ENCODE measurements around the gene PLEKHG3.
"Not testable (repeated sequence)": the region's sequence is repeated elsewhere in the genome, so short reads cannot be mapped to it uniquely, and the experiment has no call there.

The PLEKHG3 gene
- 33.3 to 50.0 reads per million in 2 donors for total RNA-seq

DNA sequence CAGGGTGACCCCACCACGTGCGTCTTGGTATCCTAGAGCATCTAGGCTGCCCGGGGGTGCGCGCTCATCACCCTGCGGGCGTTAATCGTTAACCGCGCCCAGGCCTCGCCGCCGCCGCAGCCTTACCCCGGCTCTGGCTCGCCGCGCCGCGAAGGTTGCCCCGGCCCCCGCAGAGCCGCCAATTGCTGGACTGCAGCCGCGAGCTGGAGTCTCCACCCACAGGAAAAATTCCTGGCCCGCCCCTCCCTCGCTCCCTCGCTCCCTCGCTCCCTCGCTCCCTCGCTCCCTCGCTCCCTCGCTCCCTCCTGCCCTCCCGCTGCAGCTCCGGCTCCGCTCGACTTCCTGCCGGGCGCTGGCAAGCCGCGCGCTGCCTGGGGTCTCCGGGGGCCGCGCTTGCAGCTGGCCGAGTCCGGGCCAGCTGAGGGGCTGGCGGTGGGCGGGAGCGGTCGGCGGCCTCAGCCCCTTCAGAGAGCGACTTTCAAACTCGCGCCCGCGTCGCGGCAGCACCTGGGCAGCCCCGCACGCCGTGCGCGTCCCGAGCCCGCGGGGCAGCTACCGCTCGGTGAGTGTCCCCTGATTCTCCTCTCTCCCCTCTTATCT, at the start of gene PLEKHG3:
Gene PLEKHG3, plus strand, starts transcription at position 282 of the 600 bp plus-strand sequence. CDS start 23,208 bp downstream, outside the sequence.
- DNase-seq = peak; percentile 50

DNA sequence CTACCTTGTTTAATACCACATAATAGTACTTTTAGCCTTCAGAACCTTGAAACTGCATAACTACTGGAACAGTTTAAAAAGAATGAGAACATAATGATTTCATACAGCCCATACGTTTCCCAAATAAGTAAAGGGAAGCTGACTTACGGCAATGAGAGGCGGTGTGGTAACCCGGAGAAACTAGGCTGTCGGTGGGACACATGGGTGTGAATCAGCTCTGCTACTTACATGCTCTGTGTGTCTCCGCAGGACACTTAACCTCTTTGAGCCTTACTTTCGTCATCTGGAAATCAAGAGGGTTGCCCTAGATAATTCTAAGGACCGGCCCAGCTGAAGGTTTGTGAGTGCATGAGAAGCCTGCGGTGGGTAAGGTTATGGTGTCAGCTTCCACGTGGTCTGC, 49.3 kb upstream of the PLEKHG3 start:
- no peak for DNase-seq

DNA sequence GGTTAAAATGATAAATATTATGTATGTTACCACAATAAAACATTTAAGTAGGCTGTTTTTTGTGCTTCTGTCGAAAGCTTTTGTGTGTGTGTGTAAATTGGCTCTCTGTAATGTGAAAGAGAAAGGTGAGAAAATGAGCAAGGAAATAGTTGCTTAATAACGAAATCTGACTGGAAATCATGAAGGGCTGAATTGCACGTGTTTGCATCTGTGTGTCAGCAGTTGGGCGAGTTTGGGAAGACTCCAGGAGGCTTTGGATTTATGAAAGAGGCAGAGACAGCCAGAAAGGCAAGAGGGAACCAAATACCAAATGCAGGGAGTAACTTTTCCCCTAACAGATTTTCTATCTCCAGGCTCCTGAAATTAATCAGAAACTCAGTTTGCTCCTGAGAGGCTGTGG, 47.2 kb upstream of the PLEKHG3 start:
- no peak for DNase-seq

DNA sequence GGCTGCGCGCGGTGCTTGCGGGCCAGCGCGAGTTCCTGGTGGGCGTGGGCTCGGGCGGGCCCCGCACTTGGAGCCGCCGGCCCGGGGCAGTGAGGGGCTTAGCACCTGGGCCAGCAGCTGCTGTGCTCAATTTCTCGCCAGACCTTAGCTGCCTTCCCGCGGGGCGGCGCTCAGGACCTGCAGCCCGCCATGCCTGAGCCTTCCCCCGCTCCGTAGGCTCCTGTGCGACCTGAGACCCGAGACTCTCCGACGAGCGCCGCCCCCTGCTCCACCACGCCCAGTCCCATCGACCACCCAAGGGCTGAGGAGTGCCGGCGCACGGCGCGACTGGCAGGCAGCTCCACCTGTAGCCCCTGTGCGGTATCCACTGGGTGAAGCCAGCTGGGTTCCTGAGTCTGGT, 46.0 kb upstream of the PLEKHG3 start:
- DNase-seq = no peak

DNA sequence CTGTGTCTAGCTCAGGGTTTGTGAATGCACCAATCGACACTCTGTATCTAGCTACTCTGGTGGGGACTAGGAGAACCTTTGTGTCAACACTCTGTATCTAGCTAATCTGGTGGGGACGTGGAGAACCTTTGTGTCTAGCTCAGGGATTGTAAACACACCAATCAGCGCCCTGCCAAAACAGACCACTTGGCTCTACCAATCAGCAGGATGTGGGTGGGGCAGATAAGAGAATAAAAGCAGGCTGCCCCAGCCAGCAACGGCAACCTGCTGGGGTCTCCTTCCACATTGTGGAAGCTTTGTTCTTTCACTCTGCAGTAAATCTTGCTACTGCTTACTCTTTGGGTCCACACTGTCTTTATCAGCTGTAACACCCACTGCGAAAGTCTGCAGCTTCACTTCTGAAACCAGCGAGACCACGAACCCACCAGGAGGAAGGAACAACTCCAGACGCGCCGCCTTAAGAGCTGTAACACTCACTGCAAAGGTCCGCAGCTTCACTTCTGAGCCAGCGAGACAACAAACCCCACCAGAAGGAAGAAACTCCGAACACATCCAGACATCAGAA, 45.4 kb upstream of the PLEKHG3 start:
- DNase-seq = not testable (repeated sequence)

DNA sequence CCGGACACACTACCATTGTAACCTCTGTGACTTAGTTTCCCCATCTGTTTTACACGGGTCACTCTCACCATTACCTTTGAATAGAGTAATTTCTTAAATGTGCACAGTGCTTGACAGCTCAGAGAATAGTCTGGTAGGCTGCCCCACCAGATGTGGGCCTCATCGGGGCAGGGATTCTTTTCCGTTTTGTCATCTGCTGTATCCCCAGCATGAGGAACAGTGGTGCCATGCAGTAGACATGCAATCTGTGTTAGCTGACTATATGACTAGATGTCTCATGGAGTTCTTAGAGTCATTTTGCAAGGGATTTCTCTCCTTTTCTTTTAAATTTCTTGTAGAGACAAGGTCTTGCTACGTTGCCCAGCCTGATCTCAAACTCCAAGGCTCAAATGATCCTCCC, 44.9 kb upstream of the PLEKHG3 start:
- DNase-seq = no peak

DNA sequence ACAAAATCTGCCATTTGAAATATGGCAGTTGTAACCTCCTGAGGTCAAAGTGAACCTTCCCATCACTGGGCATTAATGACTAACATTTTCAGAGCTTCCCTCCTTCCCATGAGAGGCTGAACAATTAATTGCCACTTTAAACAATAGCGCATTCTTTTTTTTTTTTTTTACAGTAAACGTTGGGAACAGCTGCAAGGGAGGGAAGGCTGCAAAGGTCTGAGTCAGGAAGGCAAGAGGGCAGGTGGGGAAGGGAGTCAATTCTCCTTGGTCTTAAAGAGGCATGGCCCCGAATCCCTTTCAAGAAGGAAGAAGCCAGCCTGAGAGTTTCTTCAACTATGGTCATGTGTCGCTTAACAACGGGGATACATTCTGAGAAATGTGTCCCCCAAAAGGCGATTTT, 41.0 kb upstream of the PLEKHG3 start:
- DNase-seq = no peak

DNA sequence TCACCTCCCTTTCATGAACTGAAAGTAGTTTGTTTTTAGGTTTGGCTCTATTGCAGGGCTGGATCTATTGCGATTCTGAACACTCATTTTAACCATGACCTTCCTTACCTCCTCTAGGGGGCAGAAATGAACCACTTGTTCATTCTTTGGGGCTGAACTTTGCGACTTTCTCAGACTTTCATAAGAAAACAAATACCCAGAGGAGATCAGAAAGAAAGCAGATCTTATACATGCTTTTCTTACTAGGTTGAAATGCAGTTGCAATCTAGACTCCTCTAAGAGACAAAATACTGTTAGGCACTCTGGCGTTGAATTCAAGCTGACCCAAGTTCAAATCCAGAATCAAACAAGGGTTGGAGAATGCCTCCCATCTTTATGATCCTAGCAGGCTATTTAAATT, 32.6 kb upstream of the PLEKHG3 start:
- no peak for DNase-seq

DNA sequence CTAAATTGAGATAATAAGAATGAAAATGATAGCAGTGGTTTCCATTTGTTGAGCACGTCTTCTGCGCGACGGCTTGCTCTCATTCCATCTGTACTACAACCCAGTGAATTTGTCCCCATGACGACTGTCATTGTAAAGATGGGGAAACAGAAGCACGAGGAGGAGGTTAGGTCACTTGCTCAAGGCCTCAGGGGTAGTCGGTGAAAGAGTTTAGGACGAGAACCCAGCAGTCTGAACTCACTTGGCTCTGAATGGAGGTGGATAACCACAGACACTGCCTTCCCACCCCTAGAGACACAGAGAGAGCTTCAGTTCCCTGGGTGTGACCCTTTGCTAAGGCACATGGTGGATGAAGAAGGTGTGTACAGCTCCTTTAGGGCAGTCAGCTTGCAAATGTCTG, 30.9 kb upstream of the PLEKHG3 start:
- no peak for DNase-seq

DNA sequence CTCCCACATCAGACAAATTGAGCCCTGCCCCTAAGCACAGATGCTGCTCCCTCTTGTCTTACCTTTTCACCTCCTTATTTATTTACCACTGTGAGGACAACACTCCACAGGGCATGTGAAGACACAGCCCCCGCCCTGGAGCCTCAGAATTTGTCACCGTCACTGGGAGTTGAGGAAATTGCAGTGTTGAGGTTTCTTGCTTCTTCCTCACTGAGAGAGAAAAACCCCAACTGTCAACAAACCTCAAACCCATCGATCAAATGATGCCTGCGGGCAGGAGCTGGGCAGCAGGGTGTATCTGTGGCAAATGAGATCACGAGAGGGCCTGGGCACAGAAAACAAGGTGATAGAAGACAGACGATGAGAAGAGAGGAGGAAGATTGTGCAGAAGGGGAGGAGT, 30.5 kb upstream of the PLEKHG3 start:
- no peak for DNase-seq

DNA sequence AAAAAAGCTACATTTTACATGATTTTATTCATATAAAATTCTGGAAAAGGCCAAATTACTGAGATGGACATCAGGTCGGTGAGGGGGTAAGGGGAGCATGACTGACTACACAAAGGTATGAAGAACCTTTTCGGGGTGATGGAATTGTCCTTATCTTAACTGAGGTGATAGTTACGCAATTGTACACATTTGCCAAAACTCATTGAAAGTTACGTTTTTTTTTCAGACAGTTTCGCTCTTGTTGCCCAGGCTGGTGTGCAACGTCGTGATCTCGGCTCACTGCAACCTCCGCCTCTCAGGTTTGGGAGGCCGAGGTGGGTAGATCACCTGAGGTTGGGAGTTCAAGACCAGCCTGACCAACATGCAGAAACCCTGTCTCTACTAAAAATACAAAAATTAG, 29.4 kb upstream of the PLEKHG3 start:
- no peak for DNase-seq

DNA sequence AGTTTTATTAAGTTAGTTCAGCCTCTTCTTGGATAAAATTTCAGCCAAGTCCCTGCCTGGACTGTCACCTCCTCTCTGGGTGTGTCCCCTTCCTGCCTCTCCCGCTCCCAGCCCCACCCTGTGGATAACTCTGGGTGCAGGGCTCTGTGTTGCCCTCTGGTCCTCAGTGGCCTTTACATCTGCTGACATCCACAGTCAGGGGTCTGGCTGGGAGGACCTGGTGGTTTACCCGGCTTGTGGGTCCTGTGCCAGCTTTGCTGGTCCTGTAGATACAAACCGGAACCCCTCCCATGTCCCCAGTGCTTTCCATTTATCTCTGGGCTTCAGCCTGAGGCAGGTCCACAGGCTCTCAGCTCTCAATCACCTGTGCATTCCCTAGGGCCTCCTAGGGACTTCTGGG, 28.9 kb upstream of the PLEKHG3 start:
- no peak for DNase-seq

DNA sequence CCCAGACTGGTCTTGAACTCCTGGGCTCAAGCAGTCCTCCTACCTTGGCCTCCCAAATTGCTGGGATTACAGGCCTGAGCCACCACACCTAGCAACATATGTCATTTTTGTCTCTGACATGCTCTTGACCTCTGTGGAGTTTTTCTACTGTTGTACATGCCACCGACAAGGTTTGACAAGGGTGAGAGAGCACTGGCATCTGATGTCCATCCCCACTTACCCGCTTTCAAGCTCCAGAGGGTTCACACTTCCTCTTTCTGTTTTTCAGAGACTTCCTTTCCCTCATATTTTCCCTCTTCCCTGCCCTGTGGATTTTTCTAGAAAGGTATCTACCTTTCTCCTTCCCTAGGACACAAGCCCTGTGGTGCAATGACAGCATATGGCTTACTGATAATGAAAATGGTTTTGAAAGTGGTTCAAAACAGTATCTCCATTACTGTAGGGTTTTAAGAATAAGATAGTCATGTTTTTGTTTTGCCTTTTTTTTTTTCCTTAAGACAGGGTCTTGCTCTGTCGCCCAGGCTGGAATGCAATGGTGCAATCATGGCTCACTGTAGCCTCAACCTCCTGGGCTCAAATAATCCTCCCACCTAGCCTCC, 27.7 kb upstream of the PLEKHG3 start:
- no peak for DNase-seq

DNA sequence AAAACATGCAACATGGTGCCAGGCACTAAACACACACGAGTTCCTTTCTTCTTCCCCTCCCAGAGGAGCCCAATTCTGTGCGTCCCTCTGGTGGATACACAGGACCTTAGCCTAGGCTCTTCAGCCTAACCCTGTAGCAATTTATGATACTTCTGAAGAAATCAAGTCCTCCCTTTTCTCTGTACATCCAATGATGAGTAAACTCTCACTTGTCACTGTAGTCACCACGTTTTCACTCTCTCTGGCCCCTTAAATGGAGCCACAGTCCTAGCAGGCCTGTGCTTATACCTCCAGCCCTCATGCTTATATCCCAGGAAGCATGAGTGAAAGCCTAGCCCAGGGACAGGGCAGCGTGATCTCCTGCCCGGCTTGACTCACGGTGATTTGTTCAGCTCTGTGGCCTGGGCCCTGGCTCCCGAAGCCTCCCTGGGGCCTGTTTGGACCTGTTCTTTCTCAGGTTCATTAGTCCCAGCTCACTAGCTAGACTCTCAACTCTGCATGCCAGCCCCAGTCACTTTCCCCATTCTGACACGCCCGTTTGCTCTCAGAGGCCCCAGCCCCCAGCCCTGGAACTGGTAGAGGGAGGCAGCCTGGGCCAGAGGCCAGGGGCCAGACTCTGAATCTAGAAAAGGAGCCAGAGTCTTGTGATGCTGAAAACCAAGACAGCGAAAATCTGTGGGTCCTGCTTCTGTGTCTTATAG, 24.1 kb upstream of the PLEKHG3 start:
- no peak for DNase-seq

DNA sequence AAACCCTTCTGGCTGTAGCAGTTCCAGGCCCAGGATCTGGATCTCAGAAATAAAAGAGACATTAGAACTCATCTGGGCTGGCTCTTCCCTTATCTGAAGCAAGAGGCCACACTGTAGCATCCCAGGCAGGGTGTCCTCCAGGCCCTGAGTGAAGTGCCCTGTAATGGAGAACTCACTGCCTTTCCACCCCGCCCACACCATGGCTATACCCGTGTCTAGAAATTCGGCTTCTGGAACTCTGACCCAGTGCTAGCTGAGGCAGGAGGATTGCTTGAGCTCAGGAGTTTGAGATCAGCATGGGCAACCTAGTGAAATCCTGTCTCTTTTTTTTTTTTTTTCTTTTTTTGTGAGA, 23.5 kb upstream of the PLEKHG3 start:
- DNase-seq = no peak

DNA sequence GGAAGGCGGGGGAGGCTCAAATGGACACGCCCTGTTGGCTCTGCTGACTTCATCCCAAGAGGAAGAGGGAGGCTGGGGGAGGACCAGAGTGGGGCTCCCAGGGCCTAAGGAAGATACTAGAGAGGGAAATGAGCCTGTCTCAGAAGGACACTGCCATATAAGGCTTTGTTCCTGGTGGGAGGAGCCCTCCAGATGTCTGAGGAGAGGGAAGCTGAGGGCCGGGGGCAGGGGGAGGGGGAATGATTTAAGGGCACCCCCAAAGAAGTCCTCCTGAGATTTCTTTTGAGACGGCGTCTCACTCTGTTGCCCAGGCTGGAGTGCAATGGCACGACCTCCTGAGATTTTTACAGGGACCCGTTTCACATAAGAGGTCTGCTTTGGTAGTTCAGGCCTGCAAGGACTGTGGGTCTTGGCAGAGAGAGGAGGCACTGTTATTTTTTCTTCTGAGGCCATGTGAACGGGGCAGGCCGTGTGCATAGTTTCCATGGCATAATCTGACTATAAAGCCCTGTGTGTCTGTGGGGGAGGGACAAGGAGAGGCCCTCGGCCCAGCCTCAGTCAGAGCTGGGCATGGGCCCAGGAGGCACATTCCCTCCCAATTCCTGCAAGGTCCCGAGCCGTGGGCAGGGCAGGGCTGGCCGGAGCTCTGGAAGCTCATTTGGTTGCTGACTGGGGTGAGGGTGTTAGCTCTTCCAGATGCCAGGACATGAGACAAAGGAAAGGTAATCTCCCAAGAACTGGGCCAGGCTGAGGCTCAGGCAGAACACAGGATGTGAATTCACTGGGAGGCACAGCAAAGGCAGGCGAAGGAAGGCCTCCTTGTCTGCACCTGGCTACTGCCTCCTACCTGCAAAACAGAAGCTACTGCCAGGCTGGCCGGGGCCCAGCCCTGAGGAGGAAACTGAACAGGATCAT, 22.2 kb upstream of the PLEKHG3 start:
- no peak for DNase-seq

DNA sequence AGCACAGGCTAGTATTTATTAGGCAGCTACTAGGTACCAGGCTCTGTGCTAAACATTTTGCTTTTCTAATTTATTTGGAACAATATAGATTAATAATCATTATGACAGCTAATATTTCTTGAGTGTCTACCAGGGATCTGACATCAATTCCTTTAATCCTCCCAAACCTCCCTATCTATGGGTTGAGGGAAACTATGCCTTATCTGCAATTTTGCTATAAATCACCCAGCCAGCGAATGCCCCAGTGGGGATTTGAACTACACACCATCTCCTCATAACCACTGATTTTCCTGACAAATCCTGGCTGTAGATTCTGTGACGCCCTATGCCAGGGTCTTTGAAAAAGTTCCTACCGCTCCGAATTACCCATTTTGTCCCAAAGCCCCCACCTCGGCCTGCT, 21.4 kb upstream of the PLEKHG3 start:
- no peak for DNase-seq

DNA sequence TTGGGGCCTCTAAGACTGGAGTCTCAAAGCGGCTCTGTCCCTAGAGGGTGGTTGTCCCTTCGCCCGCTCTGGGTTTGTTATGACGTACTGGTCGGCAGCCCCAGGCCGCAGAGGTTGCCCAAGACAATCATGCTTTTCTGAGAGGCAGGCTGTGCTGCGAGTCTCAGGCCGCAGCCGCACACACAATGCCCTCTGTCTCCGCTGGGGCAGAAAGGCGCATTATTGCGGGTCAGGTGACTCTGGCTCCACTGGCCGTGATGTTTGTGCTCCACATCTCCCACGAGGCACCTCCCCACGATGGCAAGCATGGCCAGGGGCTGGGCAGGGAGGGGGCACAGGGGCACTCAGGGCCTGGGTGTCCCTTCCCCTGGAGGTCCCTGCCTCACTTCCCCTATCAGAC, 21.0 kb upstream of the PLEKHG3 start:
- no peak for DNase-seq

DNA sequence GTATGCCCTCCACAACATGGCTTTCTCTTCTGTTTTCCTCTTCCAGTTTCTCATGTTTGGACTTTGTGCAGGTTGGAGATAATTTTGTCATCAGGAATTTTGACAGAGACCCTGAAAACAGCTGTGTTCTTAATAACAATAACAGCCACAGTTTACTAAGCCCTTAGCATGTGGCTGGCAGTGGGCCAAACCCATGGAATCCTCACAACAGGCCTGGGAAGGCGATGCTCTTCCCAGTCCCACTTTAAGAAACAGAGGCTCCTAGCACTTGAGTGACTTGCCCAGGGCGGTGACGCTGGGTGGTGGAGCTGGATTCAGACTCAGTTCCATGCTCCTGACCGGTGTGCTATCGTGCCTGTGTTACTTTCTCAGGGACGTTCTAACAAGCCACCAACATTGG, 20.1 kb upstream of the PLEKHG3 start:
- DNase-seq = no peak

DNA sequence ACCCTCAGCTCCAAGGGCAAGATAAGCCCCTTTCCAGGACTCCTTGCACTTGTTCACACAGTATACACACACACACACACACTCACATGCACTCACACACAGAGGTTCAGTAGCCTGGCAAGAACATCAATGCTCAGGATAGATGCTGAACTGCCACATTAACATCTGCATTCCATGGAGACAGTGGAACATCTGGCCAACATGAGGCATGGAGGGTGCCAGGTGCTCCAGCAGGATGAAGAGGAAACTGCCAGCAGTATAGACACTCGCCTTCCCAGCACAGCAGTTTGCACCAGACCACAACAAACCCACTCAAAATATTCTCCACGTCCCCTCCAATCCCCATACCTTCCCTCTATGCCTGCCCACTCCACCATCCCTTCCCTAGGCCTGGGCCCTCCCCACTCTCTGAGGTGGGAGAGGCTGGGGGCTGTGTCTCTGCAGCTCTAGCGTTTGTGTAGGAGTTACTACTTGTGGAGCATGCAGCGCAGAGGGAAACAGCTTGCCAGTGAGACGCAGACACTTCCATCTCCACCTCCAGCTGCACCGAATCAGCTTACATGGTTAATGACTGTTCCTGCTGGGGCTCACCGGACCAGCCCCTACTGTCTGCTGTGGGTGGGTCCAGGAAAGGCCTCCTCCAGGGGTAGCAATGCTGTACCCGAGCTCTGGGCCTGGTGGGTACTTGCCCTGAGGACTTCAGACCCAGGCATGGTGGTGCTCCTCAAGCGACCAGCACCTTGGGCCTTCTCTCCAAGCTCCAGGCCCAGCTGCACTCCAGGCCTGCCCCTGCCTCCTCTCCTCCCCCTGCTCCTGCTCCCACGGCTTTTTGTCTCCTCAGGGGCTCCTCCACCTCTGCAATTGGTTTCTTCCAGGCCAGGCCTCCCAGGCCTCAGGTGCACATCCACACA, 18.6 kb upstream of the PLEKHG3 start:
- no peak for DNase-seq

DNA sequence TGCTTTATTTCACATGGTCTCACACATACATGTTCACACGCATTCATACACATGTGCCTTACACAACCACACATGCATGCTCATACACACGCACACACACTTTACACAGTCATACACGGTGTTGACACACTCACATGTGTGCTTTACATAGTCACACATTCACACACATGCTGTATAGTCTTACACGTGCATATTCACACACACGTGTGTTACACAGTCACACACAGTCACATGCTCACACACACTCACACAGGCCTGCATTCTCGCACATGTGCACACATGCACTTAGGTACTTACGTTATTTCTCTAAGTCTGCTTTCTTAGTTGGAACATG, 18.0 kb upstream of the PLEKHG3 start:
- DNase-seq = no peak

DNA sequence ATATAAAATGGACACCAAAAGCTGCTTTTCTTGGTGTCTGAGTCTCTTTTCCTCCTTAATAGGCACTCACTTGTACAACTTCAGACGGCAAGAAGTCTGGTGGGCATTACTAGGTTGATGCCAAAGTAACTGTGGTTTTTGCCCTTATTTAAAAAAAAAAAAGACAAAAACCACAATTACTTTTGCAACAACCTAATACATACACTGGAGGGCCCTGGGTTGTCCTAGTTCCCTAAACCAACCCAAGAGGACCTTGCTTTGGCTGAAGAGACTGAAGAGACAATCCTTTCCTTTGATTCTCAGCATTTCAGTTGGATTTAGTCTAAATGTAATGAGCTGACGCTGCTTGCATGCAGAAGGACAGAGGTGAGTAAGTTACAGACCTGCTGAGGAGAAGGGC, 16.2 kb upstream of the PLEKHG3 start:
- no peak for DNase-seq

All from activated gamma-delta T cell (primary cell).